Measurements from ENCODE around the gene RNF223. TPM values are rescaled to one million over a fixed set of nuclear protein-coding genes. Genes with fewer than 3 reads are reported as not detected.

RNF223 gene
- total RNA-seq, 4 donors from 2014 or later: not detected

DNA sequence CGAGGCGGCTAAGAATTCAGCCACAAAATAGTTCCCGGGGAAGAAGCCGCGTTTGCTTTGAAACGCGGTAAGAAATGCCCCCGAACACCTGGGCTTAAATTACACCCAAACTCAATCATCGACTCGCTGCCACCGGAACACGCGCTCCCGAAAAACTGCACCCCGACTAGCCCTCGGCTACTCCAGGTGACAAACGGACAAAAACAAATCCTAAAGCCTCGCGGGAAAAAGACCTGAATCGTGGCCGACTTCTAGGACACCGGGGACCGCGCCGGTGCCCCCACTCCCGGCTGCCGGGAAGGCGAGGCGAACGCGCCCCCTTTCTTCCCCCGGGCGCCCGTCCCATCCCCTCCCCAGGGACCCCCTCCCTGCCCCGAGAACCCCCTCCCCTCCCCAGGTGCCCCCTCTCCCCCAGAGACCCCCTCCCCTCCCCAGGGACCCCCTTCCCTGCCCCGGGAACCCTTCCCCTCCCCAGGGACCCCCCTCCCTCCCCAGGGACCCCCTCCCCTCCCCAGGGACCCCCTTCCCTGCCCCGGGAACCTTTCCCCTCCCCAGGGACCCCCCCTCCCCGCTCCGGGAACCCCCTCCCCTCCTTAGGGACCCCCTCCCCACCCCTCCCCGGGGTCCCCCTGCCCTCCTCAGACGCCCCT lies 41.2 kb upstream of the RNF223 start:
- intact Hi-C loops (cut with DNase I): loop anchor here (10.0 kb wide), 1 partner anchor 260 kb away; the partner anchor contains the start of gene AURKAIP1
- TF ChIP-seq, protein P1, sequence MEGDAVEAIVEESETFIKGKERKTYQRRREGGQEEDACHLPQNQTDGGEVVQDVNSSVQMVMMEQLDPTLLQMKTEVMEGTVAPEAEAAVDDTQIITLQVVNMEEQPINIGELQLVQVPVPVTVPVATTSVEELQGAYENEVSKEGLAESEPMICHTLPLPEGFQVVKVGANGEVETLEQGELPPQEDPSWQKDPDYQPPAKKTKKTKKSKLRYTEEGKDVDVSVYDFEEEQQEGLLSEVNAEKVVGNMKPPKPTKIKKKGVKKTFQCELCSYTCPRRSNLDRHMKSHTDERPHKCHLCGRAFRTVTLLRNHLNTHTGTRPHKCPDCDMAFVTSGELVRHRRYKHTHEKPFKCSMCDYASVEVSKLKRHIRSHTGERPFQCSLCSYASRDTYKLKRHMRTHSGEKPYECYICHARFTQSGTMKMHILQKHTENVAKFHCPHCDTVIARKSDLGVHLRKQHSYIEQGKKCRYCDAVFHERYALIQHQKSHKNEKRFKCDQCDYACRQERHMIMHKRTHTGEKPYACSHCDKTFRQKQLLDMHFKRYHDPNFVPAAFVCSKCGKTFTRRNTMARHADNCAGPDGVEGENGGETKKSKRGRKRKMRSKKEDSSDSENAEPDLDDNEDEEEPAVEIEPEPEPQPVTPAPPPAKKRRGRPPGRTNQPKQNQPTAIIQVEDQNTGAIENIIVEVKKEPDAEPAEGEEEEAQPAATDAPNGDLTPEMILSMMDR (IDR thresholded peaks at IDR 0.05): no peak
- TF ChIP-seq POLR2AphosphoS5 (IDR thresholded peaks at IDR 0.05) (no peak), EP300 (IDR thresholded peaks at IDR 0.05) (no peak), POLR2A (IDR thresholded peaks at IDR 0.05; ENCODE audit: low read depth) (no peak)
- Histone ChIP-seq H3K4me1 (peaks cover 6 to 27% (median 21%) of the 10 kb centered on the region in 4 donors), H3K4me3 (peak overlapping the region; percentile 79 to 98 (median 98)), H3K9me3 (peaks cover 0 to 4% (median 0%) of the 10 kb centered on the region in 4 donors), H3K36me3 (peaks cover 0 to 18% (median 3%) of the 10 kb centered on the region in 4 donors), H3K27ac (replicated peaks in 1 of 4) (peak overlapping the region; percentile 78 to 87 (median 84)), H3K27me3 (peaks cover 0 to 31% (median 0%) of the 10 kb centered on the region in 4 donors)
- WGBS: 6% methylated on average over 34 of the region's 41 CpGs
- DNase-seq (ENCODE audit: extremely low spot score): no peak

GRCh38 chr1:1114431-1114830 lies 40.3 kb upstream of the RNF223 start:
- H3K27ac ChIP-seq (replicated peaks in 1 of 4): no peak overlapping the region
- peaks cover 0 to 23% (median 0%) of the 10 kb centered on the region in 4 donors for H3K27me3 ChIP-seq
- intact Hi-C loops (cut with DNase I): loop anchor here (10.0 kb wide), 1 partner anchor 260 kb away; the partner anchor contains the start of gene AURKAIP1
- TF ChIP-seq EP300 (IDR thresholded peaks at IDR 0.05): no peak
- no peak for TF ChIP-seq POLR2AphosphoS5 (IDR thresholded peaks at IDR 0.05)
- TF ChIP-seq, protein P1 (IDR thresholded peaks at IDR 0.05): no peak
- TF ChIP-seq POLR2A (IDR thresholded peaks at IDR 0.05; ENCODE audit: low read depth): no peak
- H3K4me3 ChIP-seq: no peak overlapping the region
- no peak for DNase-seq (ENCODE audit: extremely low spot score)
- WGBS: 94% methylated on average over 13 of the region's 13 CpGs
- H3K4me1 ChIP-seq: peaks cover 6 to 27% (median 21%) of the 10 kb centered on the region in 4 donors
- peaks cover 0 to 4% (median 0%) of the 10 kb centered on the region in 4 donors for H3K9me3 ChIP-seq
- H3K36me3 ChIP-seq: peaks cover 0 to 18% (median 3%) of the 10 kb centered on the region in 4 donors

DNA sequence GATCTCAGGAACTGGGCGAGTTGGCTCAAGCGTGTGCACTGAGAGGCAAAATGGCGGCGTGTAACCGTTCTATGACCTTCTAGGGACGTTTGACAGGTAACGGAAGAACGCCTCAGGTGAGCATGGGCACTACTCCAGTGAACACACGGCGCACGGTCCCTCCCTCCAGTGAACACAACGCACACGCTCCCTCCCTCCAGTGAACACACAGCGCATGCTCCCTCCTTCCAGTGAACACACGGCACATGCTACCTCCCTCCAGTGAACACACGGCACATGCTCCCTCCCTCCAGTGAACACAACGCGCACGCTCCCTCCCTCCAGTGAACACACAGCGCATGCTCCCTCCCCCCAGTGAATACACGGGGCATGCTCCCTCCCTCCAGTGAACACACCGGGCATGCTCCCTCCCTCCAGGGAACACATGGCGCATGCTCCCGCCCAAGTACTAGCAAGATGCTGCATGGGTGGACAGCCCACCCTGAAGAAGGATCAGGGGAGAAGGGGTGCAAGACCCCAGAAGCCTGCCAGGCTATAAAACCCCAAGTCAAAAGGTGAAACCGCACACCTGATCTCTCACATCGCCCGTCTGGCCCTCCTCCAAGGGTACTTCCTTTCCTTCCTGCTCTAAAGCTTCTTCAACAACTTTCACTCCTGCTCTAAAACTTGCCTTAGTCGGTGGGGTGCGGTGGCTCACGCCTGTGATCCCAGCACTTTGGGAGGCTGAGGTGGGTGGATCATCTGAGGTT lies 38.3 kb upstream of the RNF223 start:
- H3K36me3 ChIP-seq: peaks cover 0 to 18% (median 3%) of the 10 kb centered on the region in 4 donors
- H3K4me1 ChIP-seq: peaks cover 6 to 27% (median 21%) of the 10 kb centered on the region in 4 donors
- H3K27me3 ChIP-seq: peaks cover 0 to 3% (median 0%) of the 10 kb centered on the region in 4 donors
- H3K4me3 ChIP-seq: no peak overlapping the region
- no peak overlapping the region for H3K27ac ChIP-seq (replicated peaks in 1 of 4)
- 95% methylated on average over 29 of the region's 30 CpGs for whole genome bisulfite sequencing
- no peak for DNase-seq (ENCODE audit: extremely low spot score)
- H3K9me3 ChIP-seq: peaks cover 0 to 4% (median 0%) of the 10 kb centered on the region in 4 donors
- TF ChIP-seq, protein P1 (IDR thresholded peaks at IDR 0.05): no peak
- no peak for TF ChIP-seq POLR2A (IDR thresholded peaks at IDR 0.05; ENCODE audit: low read depth)
- TF ChIP-seq POLR2AphosphoS5 (IDR thresholded peaks at IDR 0.05): no peak
- TF ChIP-seq EP300 (IDR thresholded peaks at IDR 0.05): no peak
- intact Hi-C loops (cut with DNase I): loop anchor here (10.0 kb wide), 1 partner anchor 262 kb away; the partner anchor contains the start of gene AURKAIP1

DNA sequence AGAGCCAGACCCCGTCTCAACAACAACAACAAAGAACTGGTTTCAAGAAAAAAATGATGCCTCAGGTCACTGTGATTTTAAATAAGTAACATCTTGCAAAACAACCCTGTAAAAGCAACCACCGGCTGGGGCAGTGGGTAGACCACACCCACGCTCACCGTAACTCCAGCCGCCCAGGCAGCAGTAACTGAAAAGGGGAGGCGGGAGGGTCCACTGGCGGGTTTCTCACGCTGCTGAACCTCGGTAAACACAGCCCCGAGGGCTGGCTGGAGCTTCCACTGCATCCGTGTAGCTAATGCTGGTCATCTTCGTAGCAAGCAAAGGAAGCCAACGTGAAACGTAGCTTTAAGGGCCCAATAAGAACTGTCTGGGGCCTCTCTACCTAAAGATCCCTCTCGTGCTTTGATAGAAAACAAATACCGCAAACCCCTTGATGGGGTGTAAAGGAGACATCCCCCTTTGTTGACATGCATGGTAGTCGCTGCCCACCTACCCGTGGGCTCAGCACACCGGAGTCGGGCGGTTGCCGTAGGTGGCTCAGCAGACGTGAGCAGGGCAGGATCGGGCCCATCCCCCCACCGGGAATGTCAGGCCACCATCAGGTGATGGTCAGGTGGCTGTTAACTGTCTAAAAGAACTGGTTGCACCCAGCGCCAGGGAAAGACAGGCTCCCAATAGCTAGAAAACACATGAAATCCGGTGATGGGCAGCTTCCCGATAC lies 37.6 kb upstream of the RNF223 start:
- Histone ChIP-seq H3K27ac (replicated peaks in 1 of 4) (no peak overlapping the region), H3K36me3 (peaks cover 0 to 18% (median 3%) of the 10 kb centered on the region in 4 donors), H3K27me3 (no peaks in the 10 kb centered on the region), H3K9me3 (peaks cover 0 to 4% (median 0%) of the 10 kb centered on the region in 4 donors), H3K4me3 (no peak overlapping the region), H3K4me1 (peaks cover 6 to 20% (median 15%) of the 10 kb centered on the region in 4 donors)
- TF ChIP-seq POLR2A (IDR thresholded peaks at IDR 0.05; ENCODE audit: low read depth) (no peak), POLR2AphosphoS5 (IDR thresholded peaks at IDR 0.05) (no peak), EP300 (IDR thresholded peaks at IDR 0.05) (no peak)
- TF ChIP-seq, protein P1 (IDR thresholded peaks at IDR 0.05): no peak
- intact Hi-C loops (cut with DNase I): loop anchor here (10.0 kb wide), 1 partner anchor 263 kb away; the partner anchor contains the start of gene AURKAIP1
- no peak for DNase-seq (ENCODE audit: extremely low spot score)
- 93% methylated on average over 22 of the region's 28 CpGs for WGBS

Measured in esophagus muscularis mucosa (tissue), 4 donors.